Measurements from ENCODE around the gene BCL2.

BCL2 gene

GRCh38 chr18:63260380-63260754 is 59.2 kb downstream of the BCL2 start:
- Histone ChIP-seq H4K12ac (ENCODE audit: low read depth, low read length) (no peak overlapping the region), H3K79me1 (ENCODE audit: low read length) (no peaks in the 10 kb centered on the region), H4K8ac (ENCODE audit: low read depth, low read length) (no peak overlapping the region), H3K23ac (ENCODE audit: low read length) (no peak overlapping the region), H3K9me3 (ENCODE audit: insufficient read depth, low read depth, low read length) (peaks cover 2% of the 10 kb centered on the region), H3K14ac (ENCODE audit: low read length) (no peak overlapping the region), H3K4me3 (ENCODE audit: low read depth, low read length) (no peak overlapping the region), H4K91ac (ENCODE audit: low read depth, low read length) (no peak overlapping the region), H3K4me1 (ENCODE audit: control insufficient read depth in 1 of 2, insufficient read depth in 2 of 2, low read length in 2 of 2) (peaks cover 4 to 7% of the 10 kb centered on the region in 2 experiments), H2BK120ac (ENCODE audit: insufficient read depth, low read length, poor library complexity) (no peak overlapping the region), H3K4me2 (ENCODE audit: low read length) (no peak overlapping the region), H3K9ac (ENCODE audit: low read length) (no peak overlapping the region), H3K27ac (ENCODE audit: low read depth, low read length) (no peak overlapping the region), H3K4ac (ENCODE audit: low read depth, low read length) (no peak overlapping the region), H2AK5ac (ENCODE audit: low read length) (no peak overlapping the region), H2BK12ac (ENCODE audit: low read length) (no peak overlapping the region), H3K36me3 (ENCODE audit: control insufficient read depth in 1 of 2, insufficient read depth in 2 of 2, low read length in 2 of 2) (no peaks in the 10 kb centered on the region), H3K79me2 (ENCODE audit: control insufficient read depth, insufficient read depth, low read length, poor library complexity) (no peaks in the 10 kb centered on the region), H3K18ac (ENCODE audit: low read length) (no peak overlapping the region), H2AFZ (ENCODE audit: insufficient read depth, low read length, poor library complexity) (no peak overlapping the region), H3K27me3 (ENCODE audit: insufficient read depth, low read length) (no peaks in the 10 kb centered on the region), H2BK5ac (ENCODE audit: low read depth, low read length, poor library complexity) (no peak overlapping the region)
- WGBS (ENCODE audit: extremely low coverage, insufficient coverage, insufficient read length) = no CpG with 5 or more reads among the region's 7 CpGs
- DNase-seq = peak in 1 of 2 donors; percentile 62

GRCh38 chr18:63259567-63260379 is 59.8 kb downstream of the BCL2 start:
- peaks cover 2% of the 10 kb centered on the region for H3K9me3 ChIP-seq (ENCODE audit: insufficient read depth, low read depth, low read length)
- no peak overlapping the region for H2BK120ac ChIP-seq (ENCODE audit: insufficient read depth, low read length, poor library complexity)
- H2BK12ac ChIP-seq (ENCODE audit: low read length) = no peak overlapping the region
- H3K14ac ChIP-seq (ENCODE audit: low read length) = no peak overlapping the region
- no peak overlapping the region for H2BK5ac ChIP-seq (ENCODE audit: low read depth, low read length, poor library complexity)
- H4K8ac ChIP-seq (ENCODE audit: low read depth, low read length) = no peak overlapping the region
- no CpG with 5 or more reads among the region's 10 CpGs for WGBS (ENCODE audit: extremely low coverage, insufficient coverage, insufficient read length)
- H3K23ac ChIP-seq (ENCODE audit: low read length) = no peak overlapping the region
- H3K9ac ChIP-seq (ENCODE audit: low read length) = no peak overlapping the region
- DNase-seq = peak; percentile 95 to 98
- no peaks in the 10 kb centered on the region for H3K79me2 ChIP-seq (ENCODE audit: control insufficient read depth, insufficient read depth, low read length, poor library complexity)
- H3K4me2 ChIP-seq (ENCODE audit: low read length) = no peak overlapping the region
- H2AK5ac ChIP-seq (ENCODE audit: low read length) = no peak overlapping the region
- no peaks in the 10 kb centered on the region for H3K79me1 ChIP-seq (ENCODE audit: low read length)
- H3K18ac ChIP-seq (ENCODE audit: low read length) = no peak overlapping the region
- no peak overlapping the region for H3K4ac ChIP-seq (ENCODE audit: low read depth, low read length)
- no peak overlapping the region for H4K12ac ChIP-seq (ENCODE audit: low read depth, low read length)
- H3K27ac ChIP-seq (ENCODE audit: low read depth, low read length) = no peak overlapping the region
- H3K4me3 ChIP-seq (ENCODE audit: low read depth, low read length) = no peak overlapping the region
- no peaks in the 10 kb centered on the region for H3K36me3 ChIP-seq (ENCODE audit: control insufficient read depth in 1 of 2, insufficient read depth in 2 of 2, low read length in 2 of 2)
- H3K27me3 ChIP-seq (ENCODE audit: insufficient read depth, low read length) = no peaks in the 10 kb centered on the region
- H3K4me1 ChIP-seq (ENCODE audit: control insufficient read depth in 1 of 2, insufficient read depth in 2 of 2, low read length in 2 of 2) = peaks cover 6 to 7% of the 10 kb centered on the region in 2 experiments
- no peak overlapping the region for H2AFZ ChIP-seq (ENCODE audit: insufficient read depth, low read length, poor library complexity)
- H4K91ac ChIP-seq (ENCODE audit: low read depth, low read length) = no peak overlapping the region

GRCh38 chr18:63258749-63259566 is 60.6 kb downstream of the BCL2 start:
- no peaks in the 10 kb centered on the region for H3K36me3 ChIP-seq (ENCODE audit: control insufficient read depth in 1 of 2, insufficient read depth in 2 of 2, low read length in 2 of 2)
- H3K9me3 ChIP-seq (ENCODE audit: insufficient read depth, low read depth, low read length) = peaks cover 2% of the 10 kb centered on the region
- H4K8ac ChIP-seq (ENCODE audit: low read depth, low read length) = no peak overlapping the region
- DNase-seq = peak; percentile 89 to 91
- H3K4me3 ChIP-seq (ENCODE audit: low read depth, low read length) = no peak overlapping the region
- H2BK12ac ChIP-seq (ENCODE audit: low read length) = no peak overlapping the region
- WGBS (ENCODE audit: extremely low coverage, insufficient coverage, insufficient read length) = no CpG with 5 or more reads among the region's 16 CpGs
- no peak overlapping the region for H3K4ac ChIP-seq (ENCODE audit: low read depth, low read length)
- no peak overlapping the region for H4K91ac ChIP-seq (ENCODE audit: low read depth, low read length)
- H3K27ac ChIP-seq (ENCODE audit: low read depth, low read length) = no peak overlapping the region
- H3K4me2 ChIP-seq (ENCODE audit: low read length) = no peak overlapping the region
- no peak overlapping the region for H3K9ac ChIP-seq (ENCODE audit: low read length)
- no peak overlapping the region for H2BK120ac ChIP-seq (ENCODE audit: insufficient read depth, low read length, poor library complexity)
- H3K14ac ChIP-seq (ENCODE audit: low read length) = no peak overlapping the region
- no peaks in the 10 kb centered on the region for H3K27me3 ChIP-seq (ENCODE audit: insufficient read depth, low read length)
- no peak overlapping the region for H3K23ac ChIP-seq (ENCODE audit: low read length)
- no peaks in the 10 kb centered on the region for H3K79me1 ChIP-seq (ENCODE audit: low read length)
- H2BK5ac ChIP-seq (ENCODE audit: low read depth, low read length, poor library complexity) = no peak overlapping the region
- H2AFZ ChIP-seq (ENCODE audit: insufficient read depth, low read length, poor library complexity) = no peak overlapping the region
- H3K79me2 ChIP-seq (ENCODE audit: control insufficient read depth, insufficient read depth, low read length, poor library complexity) = no peaks in the 10 kb centered on the region
- peaks cover 7 to 8% of the 10 kb centered on the region in 2 experiments for H3K4me1 ChIP-seq (ENCODE audit: control insufficient read depth in 1 of 2, insufficient read depth in 2 of 2, low read length in 2 of 2)
- H3K18ac ChIP-seq (ENCODE audit: low read length) = no peak overlapping the region
- H4K12ac ChIP-seq (ENCODE audit: low read depth, low read length) = no peak overlapping the region
- no peak overlapping the region for H2AK5ac ChIP-seq (ENCODE audit: low read length)

- H4K8ac ChIP-seq (ENCODE audit: low read depth, low read length) = no peak overlapping the region
- no peak overlapping the region for H2BK120ac ChIP-seq (ENCODE audit: insufficient read depth, low read length, poor library complexity)
- H3K79me1 ChIP-seq (ENCODE audit: low read length) = no peaks in the 10 kb centered on the region
- no peak overlapping the region for H3K4ac ChIP-seq (ENCODE audit: low read depth, low read length)
- H3K79me2 ChIP-seq (ENCODE audit: control insufficient read depth, insufficient read depth, low read length, poor library complexity) = no peaks in the 10 kb centered on the region
- WGBS (ENCODE audit: extremely low coverage, insufficient coverage, insufficient read length) = no CpG with 5 or more reads among the region's 5 CpGs
- no peak overlapping the region for H3K9ac ChIP-seq (ENCODE audit: low read length)
- no peak overlapping the region for H2BK5ac ChIP-seq (ENCODE audit: low read depth, low read length, poor library complexity)
- peaks cover 2% of the 10 kb centered on the region for H3K9me3 ChIP-seq (ENCODE audit: insufficient read depth, low read depth, low read length)
- H3K18ac ChIP-seq (ENCODE audit: low read length) = no peak overlapping the region
- no peak overlapping the region for H3K4me2 ChIP-seq (ENCODE audit: low read length)
- no peak overlapping the region for H4K91ac ChIP-seq (ENCODE audit: low read depth, low read length)
- no peak for DNase-seq
- H3K23ac ChIP-seq (ENCODE audit: low read length) = no peak overlapping the region
- H3K36me3 ChIP-seq (ENCODE audit: control insufficient read depth in 1 of 2, insufficient read depth in 2 of 2, low read length in 2 of 2) = no peaks in the 10 kb centered on the region
- no peak overlapping the region for H4K12ac ChIP-seq (ENCODE audit: low read depth, low read length)
- H3K4me3 ChIP-seq (ENCODE audit: low read depth, low read length) = no peak overlapping the region
- H3K27me3 ChIP-seq (ENCODE audit: insufficient read depth, low read length) = no peaks in the 10 kb centered on the region
- H3K4me1 ChIP-seq (ENCODE audit: control insufficient read depth in 1 of 2, insufficient read depth in 2 of 2, low read length in 2 of 2) = peaks cover 7 to 8% of the 10 kb centered on the region in 2 experiments
- H3K14ac ChIP-seq (ENCODE audit: low read length) = no peak overlapping the region
- H2BK12ac ChIP-seq (ENCODE audit: low read length) = no peak overlapping the region
- no peak overlapping the region for H3K27ac ChIP-seq (ENCODE audit: low read depth, low read length)
- H2AK5ac ChIP-seq (ENCODE audit: low read length) = no peak overlapping the region
- H2AFZ ChIP-seq (ENCODE audit: insufficient read depth, low read length, poor library complexity) = no peak overlapping the region
Observed at GRCh38 chr18:63257453-63257852, 62.1 kb downstream of the BCL2 start.

Data from trophoblast cell (in vitro differentiated cells and primary cell).